ENCODE measurements around the gene EPB41.
"Not testable (repeated sequence)": the region's sequence is repeated elsewhere in the genome, so short reads cannot be mapped to it uniquely, and the experiment has no call there.

EPB41 gene

GRCh38 chr1:28914228-28915030 is at the start of gene EPB41:
TSS of gene EPB41 (plus strand) at chr1:28914569. CDS start at chr1:28987438, 72,869 bp downstream.
- peak; percentile 87 to 90 for DNase-seq

GRCh38 chr1:28864695-28865094 is 49.7 kb upstream of the EPB41 start:
- DNase-seq: no peak

- DNase-seq: no peak
Measured at GRCh38 chr1:28865997-28866650, 48.2 kb upstream of the EPB41 start.

- DNase-seq: no peak
Measured at GRCh38 chr1:28867850-28868249, 46.5 kb upstream of the EPB41 start.

GRCh38 chr1:28869952-28870351 is 44.4 kb upstream of the EPB41 start:
- no peak for DNase-seq

GRCh38 chr1:28871631-28872401 is 42.6 kb upstream of the EPB41 start:
- DNase-seq: no peak

- DNase-seq: not testable (repeated sequence)
Measured at GRCh38 chr1:28875134-28875533, 39.2 kb upstream of the EPB41 start.

GRCh38 chr1:28877132-28877781 is 37.1 kb upstream of the EPB41 start:
- peak; percentile 69 to 78 for DNase-seq

- no peak for DNase-seq
Measured at GRCh38 chr1:28878796-28879195, 35.6 kb upstream of the EPB41 start.

- DNase-seq: peak; percentile 73 to 83
Measured at GRCh38 chr1:28882009-28882628, 32.2 kb upstream of the EPB41 start.

- no peak for DNase-seq
Measured at GRCh38 chr1:28883242-28883616, 31.1 kb upstream of the EPB41 start.

- no peak for DNase-seq
Measured at GRCh38 chr1:28885472-28885877, 28.9 kb upstream of the EPB41 start.

- DNase-seq: no peak
Measured at GRCh38 chr1:28885977-28886730, 28.2 kb upstream of the EPB41 start.

GRCh38 chr1:28886731-28887418 is 27.5 kb upstream of the EPB41 start:
- DNase-seq: peak; percentile 91

- peak; percentile 39 to 46 for DNase-seq
Measured at GRCh38 chr1:28887419-28887834, 26.9 kb upstream of the EPB41 start.

- no peak for DNase-seq
Measured at GRCh38 chr1:28887835-28888682, 26.3 kb upstream of the EPB41 start.

GRCh38 chr1:28888915-28889314 is 25.5 kb upstream of the EPB41 start:
- DNase-seq: no peak

- no peak for DNase-seq
Measured at GRCh38 chr1:28889357-28889756, 25.0 kb upstream of the EPB41 start.

GRCh38 chr1:28890435-28890834 is 23.9 kb upstream of the EPB41 start:
- DNase-seq: no peak

GRCh38 chr1:28890836-28891235 is 23.5 kb upstream of the EPB41 start:
- no peak for DNase-seq

Measured in activated CD4-positive, alpha-beta T cell treated with anti-CD3 and anti-CD28 coated beads for 4 hours (primary cell).